H9 (cell line): ENCODE data around the gene PLEKHO1. TPM values are rescaled to one million over a fixed set of nuclear protein-coding genes. Genes with fewer than 3 reads are reported as not detected.

Source experiments
- DNase-seq: peaks from one replicate; pipeline ENCODE4 v3.0.0-alpha.2; 2017
- H2AFZ ChIP-seq: one replicate; pipeline ENCODE4 v1.6.1; 2013; ENCODE audit warnings: mild to moderate bottlenecking, low read length, control low read depth, moderate library complexity
- H2AK5ac ChIP-seq: 2 replicates; pipeline ENCODE4 v1.6.1; 2013; ENCODE audit warnings: low read length, control low read depth, mixed read lengths; ENCODE audit not compliant: insufficient read length
- H2BK120ac ChIP-seq: one replicate; pipeline ENCODE4 v1.6.1; 2013; ENCODE audit warnings: low read depth, mild to moderate bottlenecking, low read length, control low read depth, inconsistent platforms; ENCODE audit not compliant: poor library complexity, severe bottlenecking
- H2BK12ac ChIP-seq: 2 replicates; pipeline ENCODE4 v1.6.1; 2013; ENCODE audit warnings: low read length, control low read depth, mixed read lengths, low read depth; ENCODE audit not compliant: insufficient read length
- H2BK15ac ChIP-seq: 2 replicates; pipeline ENCODE4 v1.6.1; 2013; ENCODE audit warnings: low read depth, low read length, control low read depth
- H2BK20ac ChIP-seq: one replicate; pipeline ENCODE4 v1.6.1; 2013; ENCODE audit warnings: low read depth, mild to moderate bottlenecking, low read length, control low read depth, inconsistent platforms; ENCODE audit not compliant: poor library complexity, severe bottlenecking
- H2BK5ac ChIP-seq: 2 replicates; pipeline ENCODE4 v1.6.1; 2013; ENCODE audit warnings: low read length, control low read depth, mixed read lengths; ENCODE audit not compliant: insufficient read length
- H3K14ac ChIP-seq: 2 replicates; pipeline ENCODE4 v1.6.1; 2013; ENCODE audit warnings: low read length, control low read depth; ENCODE audit not compliant: insufficient read depth
- H3K18ac ChIP-seq: 2 replicates; pipeline ENCODE4 v1.6.1; 2013; ENCODE audit warnings: low read depth, mild to moderate bottlenecking, mixed read lengths, low read length, control low read depth; ENCODE audit not compliant: insufficient read length
- H3K23ac ChIP-seq: 2 replicates; pipeline ENCODE4 v1.6.1; 2013; ENCODE audit warnings: low read length, control low read depth, mixed read lengths, low read depth; ENCODE audit not compliant: insufficient read length
- H3K23me2 ChIP-seq: 2 replicates; pipeline ENCODE4 v1.6.1; 2013; ENCODE audit warnings: low read depth, mild to moderate bottlenecking, mixed read lengths, low read length, control low read depth; ENCODE audit not compliant: insufficient read length, poor library complexity, severe bottlenecking
- H3K27ac ChIP-seq: 2 replicates; pipeline ENCODE4 v1.5.1; 2013; ENCODE audit warnings: low read length, control low read depth, mixed read lengths, low read depth; ENCODE audit not compliant: insufficient read length
- H3K27me3 ChIP-seq: 2 replicates; pipeline ENCODE4 v1.6.1; 2013; ENCODE audit warnings: low read length, control low read depth, inconsistent platforms; ENCODE audit not compliant: insufficient read depth
- H3K4ac ChIP-seq: 2 replicates; pipeline ENCODE4 v1.6.1; 2013; ENCODE audit warnings: low read depth, mild to moderate bottlenecking, control low read depth, inconsistent platforms, low read length, moderate library complexity
- H3K4me1 ChIP-seq: 2 replicates; pipeline ENCODE4 v1.6.1; 2013; ENCODE audit warnings: low read length, control low read depth, inconsistent platforms; ENCODE audit not compliant: insufficient read depth
- H3K4me2 ChIP-seq: 2 replicates; pipeline ENCODE4 v1.6.1; 2013; ENCODE audit warnings: low read length, control low read depth, mixed read lengths; ENCODE audit not compliant: insufficient read length, insufficient read depth
- H3K56ac ChIP-seq: 2 replicates; pipeline ENCODE4 v1.6.1; 2013; ENCODE audit warnings: low read depth, mild to moderate bottlenecking, mixed read lengths, low read length, control low read depth; ENCODE audit not compliant: insufficient read length
- H3K79me1 ChIP-seq: 2 replicates; pipeline ENCODE4 v1.6.1; 2013; ENCODE audit warnings: low read depth, mild to moderate bottlenecking, moderate library complexity, low read length, control low read depth, inconsistent platforms; ENCODE audit not compliant: insufficient read depth, poor library complexity, severe bottlenecking
- H3K79me2 ChIP-seq: 2 replicates; pipeline ENCODE4 v1.6.1; 2013; ENCODE audit warnings: low read length, control low read depth, inconsistent platforms; ENCODE audit not compliant: insufficient read depth
- H3K9ac ChIP-seq: 2 replicates; pipeline ENCODE4 v1.6.1; 2013; ENCODE audit warnings: low read length, control low read depth, mixed read lengths; ENCODE audit not compliant: insufficient read length; ENCODE audit errors: extremely low read depth
- H3K9me3 ChIP-seq: one replicate; pipeline ENCODE4 v1.6.1; 2013; ENCODE audit warnings: low read depth, low read length, inconsistent platforms; ENCODE audit not compliant: control insufficient read depth
- H3T11ph ChIP-seq: one replicate; pipeline ENCODE4 v1.6.1; 2013; ENCODE audit warnings: mild to moderate bottlenecking, low read length, control low read depth, inconsistent platforms
- H4K20me1 ChIP-seq: one replicate; pipeline ENCODE4 v1.6.1; 2013; ENCODE audit not compliant: control insufficient read depth, insufficient read length, insufficient read depth
- H4K5ac ChIP-seq: 2 replicates; pipeline ENCODE4 v1.6.1; 2013; ENCODE audit warnings: low read depth, mild to moderate bottlenecking, mixed read lengths, low read length, control low read depth; ENCODE audit not compliant: insufficient read length
- H4K8ac ChIP-seq: replicated peaks from 2 replicates; pipeline ENCODE4 v1.6.1; 2013; ENCODE audit warnings: low read length, control low read depth, mixed read lengths, low read depth; ENCODE audit not compliant: insufficient read length
- H4K91ac ChIP-seq: 2 replicates; pipeline ENCODE4 v1.6.1; 2013; ENCODE audit warnings: low read depth, mild to moderate bottlenecking, moderate library complexity, mixed read lengths, low read length, control low read depth; ENCODE audit not compliant: insufficient read length
- H3K27ac Mint-ChIP-seq, 3 experiments: 2 replicates in 2 of 3; 3 replicates in 1 of 3; pipeline ENCODE4 v1.8.0; 2020 to 2021; ENCODE audit warnings: mixed read lengths in 3 of 3, mild to moderate bottlenecking in 1 of 3, moderate library complexity in 1 of 3
- H3K27me3 Mint-ChIP-seq: 2 replicates; pipeline ENCODE4 v1.8.0; 2021; ENCODE audit warnings: low read depth, mild to moderate bottlenecking, moderate library complexity, mixed read lengths
- H3K36me3 Mint-ChIP-seq, 3 experiments: 2 replicates in 2 of 3; 3 replicates in 1 of 3; pipeline ENCODE4 v1.8.0; 2020 to 2021; ENCODE audit warnings: low read depth in 3 of 3, mixed read lengths in 3 of 3; ENCODE audit not compliant: insufficient read depth in 1 of 3
- H3K4me1 Mint-ChIP-seq, 2 experiments: 2 replicates each; pipeline ENCODE4 v1.8.0; 2020; ENCODE audit warnings: mixed read lengths in 2 of 2
- H3K4me3 Mint-ChIP-seq, 2 experiments: 2 replicates in 1 of 2; 3 replicates in 1 of 2; pipeline ENCODE4 v1.8.0; 2020 to 2021; ENCODE audit warnings: mild to moderate bottlenecking in 2 of 2, mixed read lengths in 2 of 2, moderate library complexity in 1 of 2
- H3K9me3 Mint-ChIP-seq, 2 experiments: 2 replicates in 1 of 2; 3 replicates in 1 of 2; pipeline ENCODE4 v1.8.0; 2020; ENCODE audit warnings: mild to moderate bottlenecking in 2 of 2, mixed read lengths in 2 of 2, moderate library complexity in 1 of 2
- CTCF ChIP-seq: fragments of 200-600 bp; sonication (generic); conservative IDR thresholded peaks from 3 replicates; pipeline ENCODE4 v1.8.0; 2021; ENCODE audit warnings: antibody characterized with exemption, mild to moderate bottlenecking
- WGBS: extraction: QIAGEN DNeasy Blood & Tissue Kit; methylation state at CpG from one replicate; pipeline ENCODE4 v1.1.7; 2013; ENCODE audit warnings: missing lambda C conversion rate, low lambda C conversion rate, mixed read lengths; ENCODE audit not compliant: insufficient read length; ENCODE audit errors: extremely low coverage; 5-methylcytosine and 5-hydroxymethylcytosine counted together
- total RNA-seq: library from RNA; stranded (reverse); gene quantifications from 2 replicates; pipeline ENCODE4 v1.2.1, GENCODE V29; 2021

The PLEKHO1 gene
- total RNA-seq, 1 experiment from 2014 or later = 48.1 TPM

DNA sequence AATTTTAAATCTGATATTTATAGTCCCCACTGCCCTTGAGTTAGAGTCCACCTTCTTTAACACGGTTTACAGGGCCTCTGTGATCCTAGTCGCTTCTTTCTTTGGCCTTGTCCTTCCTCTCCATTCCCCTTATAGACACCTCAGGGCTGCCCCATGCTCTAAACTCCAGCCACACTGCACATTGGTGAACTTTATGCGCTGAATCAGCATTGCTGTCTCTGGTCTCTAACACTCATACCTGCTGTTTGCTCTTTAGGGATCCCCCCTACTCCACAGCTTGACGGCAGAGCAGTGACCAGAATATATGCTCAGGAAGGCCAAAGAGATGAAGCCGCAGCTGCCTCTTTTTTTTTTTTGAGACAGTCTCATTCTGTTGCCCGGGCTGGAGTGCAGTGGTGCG is 30.2 kb downstream of the PLEKHO1 start:
- H3K27ac Mint-ChIP-seq = no peak overlapping the region
- Histone ChIP-seq H3T11ph (no peak overlapping the region), H3K27me3 (no peaks in the 10 kb centered on the region), H3K23me2 (no peaks in the 10 kb centered on the region), H2BK15ac (no peak overlapping the region), H3K56ac (no peak overlapping the region), H2BK12ac (no peak overlapping the region), H3K79me2 (no peaks in the 10 kb centered on the region), H3K4me2 (no peak overlapping the region), H2AFZ (no peak overlapping the region), H3K18ac (no peak overlapping the region), H4K8ac (no peak overlapping the region), H3K9ac (no peak overlapping the region), H4K20me1 (no peaks in the 10 kb centered on the region), H3K9me3 (no peaks in the 10 kb centered on the region), H3K14ac (no peak overlapping the region), H3K4me1 (no peaks in the 10 kb centered on the region), H3K79me1 (no peaks in the 10 kb centered on the region), H4K91ac (no peak overlapping the region), H4K5ac (no peak overlapping the region), H3K27ac (no peak overlapping the region), H3K23ac (no peak overlapping the region), H2BK20ac (no peak overlapping the region), H2BK5ac (no peak overlapping the region), H2BK120ac (no peak overlapping the region), H2AK5ac (no peak overlapping the region), H3K4ac (no peak overlapping the region)
- WGBS = no CpG with 5 or more reads among the region's 7 CpGs
- H3K4me1 Mint-ChIP-seq = no peaks in the 10 kb centered on the region
- TF ChIP-seq CTCF = no peak
- H3K9me3 Mint-ChIP-seq = no peaks in the 10 kb centered on the region
- DNase-seq = no peak
- no peaks in the 10 kb centered on the region for H3K27me3 Mint-ChIP-seq
- H3K36me3 Mint-ChIP-seq = no peaks in the 10 kb centered on the region
- H3K4me3 Mint-ChIP-seq = no peak overlapping the region
